WERI-Rb-1 (cell line): Measurements from ENCODE around the gene MGLL.
A peak's percentile ranks its signal among the peaks of the same experiment; 100 is the strongest.

Source experiments
- DNase-seq: peaks from one replicate; pipeline ENCODE4 v3.0.0-alpha.2; 2020
- H3K27ac ChIP-seq: fragments of 250-450 bp; sonication (Bioruptor Pico); 2 replicates; pipeline ENCODE4 v1.5.1; 2020; ENCODE audit warnings: mild to moderate bottlenecking, moderate library complexity
- H3K27me3 ChIP-seq: fragments of 250-450 bp; sonication (Bioruptor Pico); 2 replicates; pipeline ENCODE4 v1.5.1; 2021; ENCODE audit warnings: mild to moderate bottlenecking, low read depth, moderate library complexity; ENCODE audit not compliant: insufficient read depth, severe bottlenecking
- H3K36me3 ChIP-seq: fragments of 250-450 bp; sonication (Bioruptor Pico); 2 replicates; pipeline ENCODE4 v1.5.1; 2020; ENCODE audit warnings: mild to moderate bottlenecking, moderate library complexity
- H3K4me3 ChIP-seq: 2 replicates; pipeline ENCODE4 v1.5.1; 2011; ENCODE audit warnings: low read depth, mild to moderate bottlenecking, control low read depth, low read length
- H3K9me3 ChIP-seq: fragments of 250-450 bp; sonication (Bioruptor Pico); 2 replicates; pipeline ENCODE4 v1.5.1; 2021; ENCODE audit warnings: mild to moderate bottlenecking, moderate library complexity; ENCODE audit not compliant: severe bottlenecking
- TF ChIP-seq, protein P1 (sequence below): IDR thresholded peaks from 2 replicates; pipeline ENCODE4 v1.5.1; 2011; ENCODE audit warnings: low read depth, mild to moderate bottlenecking, control low read depth, inconsistent platforms, low read length

MGLL gene

DNA sequence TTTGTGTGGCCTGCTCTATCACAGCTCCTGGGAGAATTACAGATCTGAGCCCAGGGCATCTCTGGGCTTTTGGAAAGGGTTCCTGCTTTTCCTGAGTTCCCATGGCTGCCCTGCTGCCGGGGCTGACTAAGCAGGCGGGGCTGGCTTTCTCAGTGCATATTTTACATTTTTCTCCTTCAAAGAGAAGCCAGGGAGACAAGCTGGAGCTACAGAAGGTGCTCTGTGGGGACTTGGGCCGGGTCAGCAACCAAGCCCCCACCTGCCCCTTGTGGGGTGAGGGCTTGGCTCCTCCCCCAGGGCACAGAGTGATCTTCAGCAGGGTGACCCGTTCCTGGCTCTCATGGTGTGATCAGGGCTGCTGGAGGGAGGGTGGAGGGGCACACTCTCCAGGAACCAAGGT is 132.2 kb downstream of the MGLL start:
- TF ChIP-seq, protein P1, sequence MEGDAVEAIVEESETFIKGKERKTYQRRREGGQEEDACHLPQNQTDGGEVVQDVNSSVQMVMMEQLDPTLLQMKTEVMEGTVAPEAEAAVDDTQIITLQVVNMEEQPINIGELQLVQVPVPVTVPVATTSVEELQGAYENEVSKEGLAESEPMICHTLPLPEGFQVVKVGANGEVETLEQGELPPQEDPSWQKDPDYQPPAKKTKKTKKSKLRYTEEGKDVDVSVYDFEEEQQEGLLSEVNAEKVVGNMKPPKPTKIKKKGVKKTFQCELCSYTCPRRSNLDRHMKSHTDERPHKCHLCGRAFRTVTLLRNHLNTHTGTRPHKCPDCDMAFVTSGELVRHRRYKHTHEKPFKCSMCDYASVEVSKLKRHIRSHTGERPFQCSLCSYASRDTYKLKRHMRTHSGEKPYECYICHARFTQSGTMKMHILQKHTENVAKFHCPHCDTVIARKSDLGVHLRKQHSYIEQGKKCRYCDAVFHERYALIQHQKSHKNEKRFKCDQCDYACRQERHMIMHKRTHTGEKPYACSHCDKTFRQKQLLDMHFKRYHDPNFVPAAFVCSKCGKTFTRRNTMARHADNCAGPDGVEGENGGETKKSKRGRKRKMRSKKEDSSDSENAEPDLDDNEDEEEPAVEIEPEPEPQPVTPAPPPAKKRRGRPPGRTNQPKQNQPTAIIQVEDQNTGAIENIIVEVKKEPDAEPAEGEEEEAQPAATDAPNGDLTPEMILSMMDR, result no peak
- Histone ChIP-seq H3K27ac (0 out of 2 replicates have a peak overlapping the region, but pooled peaks have one; percentile 2), H3K36me3 (no peaks in the 10 kb centered on the region), H3K4me3 (no peak overlapping the region), H3K27me3 (no peaks in the 10 kb centered on the region), H3K9me3 (no peaks in the 10 kb centered on the region)
- DNase-seq, result no peak

DNA sequence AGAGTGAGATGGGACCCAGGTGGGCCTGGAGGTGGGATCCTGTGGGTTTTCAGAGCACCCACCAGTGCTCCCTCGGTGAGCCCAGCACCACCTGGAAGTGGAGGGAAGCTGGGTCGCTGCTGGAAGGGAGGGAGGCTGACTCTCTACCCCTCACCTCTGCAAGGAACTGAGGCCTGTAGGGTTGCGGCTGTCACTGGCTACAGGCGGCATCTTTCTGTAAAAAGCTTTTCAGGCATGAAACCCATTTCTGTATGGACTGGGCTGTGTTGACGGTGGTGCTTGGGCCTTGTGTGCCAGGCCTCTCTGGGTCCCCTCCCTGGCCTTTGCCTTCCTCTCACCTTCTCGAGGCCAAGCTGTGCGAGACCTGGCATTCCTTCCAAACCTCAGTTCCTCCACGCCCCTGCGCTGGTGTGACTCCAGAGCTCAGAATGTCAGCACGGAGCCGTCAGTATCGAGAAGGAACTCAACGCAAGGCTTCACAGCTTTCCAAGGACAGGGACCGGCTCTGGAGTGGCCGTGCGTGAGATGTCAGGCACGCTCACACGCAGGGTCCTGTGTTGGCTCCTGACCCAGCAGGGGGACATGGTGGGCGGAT is 133.0 kb downstream of the MGLL start:
- Histone ChIP-seq H3K36me3 (no peaks in the 10 kb centered on the region), H3K27ac (peak overlapping the region; percentile 30; the same call in 1 of the 2 replicates), H3K4me3 (no peak overlapping the region), H3K27me3 (no peaks in the 10 kb centered on the region), H3K9me3 (no peaks in the 10 kb centered on the region)
- no peak for DNase-seq
- TF ChIP-seq, protein P1, result no peak

DNA sequence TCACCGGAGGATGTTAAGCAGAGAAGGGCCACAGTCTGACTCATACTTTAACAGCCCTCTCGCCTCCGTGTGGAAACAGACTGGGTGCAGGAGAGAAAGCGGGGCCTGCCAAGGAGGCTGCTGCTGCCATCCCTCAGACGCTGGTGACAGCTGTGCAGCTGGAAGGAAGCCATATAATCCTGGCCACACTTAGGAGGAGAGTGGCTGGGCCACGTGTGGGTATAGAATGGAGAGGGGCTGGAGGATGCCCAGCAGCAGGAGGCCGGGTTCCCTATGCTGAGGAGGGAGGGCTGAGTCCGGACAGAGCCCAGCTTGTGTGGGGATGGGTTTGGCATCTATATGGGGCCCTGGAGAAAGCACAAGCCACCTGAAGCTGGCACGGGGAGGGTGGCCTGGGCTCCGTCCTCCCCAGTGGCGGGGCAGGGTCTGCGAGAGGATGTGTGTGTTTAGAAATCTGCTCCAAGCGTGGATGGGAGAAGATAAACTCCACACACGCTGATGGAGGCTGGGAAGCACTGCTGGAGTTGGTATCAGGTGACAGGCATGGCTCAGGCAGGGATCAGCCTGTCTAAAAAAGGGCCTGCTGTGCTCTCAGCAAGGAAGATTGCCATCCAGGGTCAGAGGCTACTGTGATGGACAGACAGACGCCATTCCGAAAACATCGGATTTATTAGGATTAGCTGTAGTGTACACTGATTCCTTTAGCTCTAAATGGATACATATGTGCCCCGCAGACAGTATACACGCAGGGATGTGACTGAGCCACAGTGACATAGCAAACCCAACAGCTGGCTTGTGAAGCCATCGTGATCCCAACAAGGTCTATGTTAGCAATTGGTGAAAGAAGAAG is 133.7 kb downstream of the MGLL start:
- peak overlapping the region; percentile 30 for H3K27ac ChIP-seq
- TF ChIP-seq, protein P1, result no peak
- no peaks in the 10 kb centered on the region for H3K27me3 ChIP-seq
- no peaks in the 10 kb centered on the region for H3K9me3 ChIP-seq
- H3K36me3 ChIP-seq, result no peaks in the 10 kb centered on the region
- no peak overlapping the region for H3K4me3 ChIP-seq
- peak; percentile 60 for DNase-seq

DNA sequence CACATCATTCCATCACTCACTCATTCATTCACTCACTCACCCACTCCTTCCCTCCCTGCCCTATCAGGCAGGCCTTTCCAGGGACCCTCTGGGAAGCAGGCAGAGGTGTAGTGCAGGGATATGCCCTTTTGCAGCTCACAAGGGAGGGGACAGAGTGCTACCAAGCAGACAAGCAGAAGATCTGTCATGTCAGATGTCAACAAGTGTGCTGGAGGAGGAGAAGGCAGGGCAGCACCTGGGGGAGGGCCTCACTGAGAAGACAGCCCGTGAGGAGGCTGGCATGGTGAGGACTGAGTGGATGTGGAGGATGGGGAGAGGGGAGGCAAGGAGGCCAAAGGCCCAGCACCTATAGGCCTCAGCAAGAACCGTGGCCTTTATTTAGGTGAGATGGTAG is 134.3 kb downstream of the MGLL start:
- peak; percentile 2 for DNase-seq
- no peaks in the 10 kb centered on the region for H3K27me3 ChIP-seq

DNA sequence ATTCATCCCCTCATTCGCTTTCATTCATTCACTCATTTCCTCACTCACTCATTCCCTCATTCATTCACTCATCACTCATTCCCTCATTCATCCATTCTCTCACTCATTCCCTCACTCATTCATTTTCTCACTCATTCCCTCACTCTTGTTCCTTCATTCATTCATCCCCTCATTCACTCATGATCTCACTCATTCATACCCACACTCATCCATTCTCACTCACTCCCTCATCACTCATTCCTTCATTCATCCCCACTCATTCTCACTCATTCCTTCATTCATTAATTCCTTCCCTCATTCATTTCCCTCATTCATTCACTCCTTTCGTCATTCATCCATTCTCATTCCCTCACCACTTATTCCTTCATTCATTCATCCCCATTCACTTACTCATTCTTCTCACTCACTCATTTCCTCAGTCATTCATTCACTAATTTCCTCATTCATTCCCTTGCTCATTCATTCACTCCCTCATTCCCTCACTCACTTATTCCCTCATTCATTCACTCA is 135.0 kb downstream of the MGLL start:
- no peak overlapping the region for H3K27ac ChIP-seq
- no peaks in the 10 kb centered on the region for H3K36me3 ChIP-seq
- no peak for DNase-seq
- H3K4me3 ChIP-seq, result no peak overlapping the region
- no peaks in the 10 kb centered on the region for H3K27me3 ChIP-seq
- TF ChIP-seq, protein P1, result no peak
- H3K9me3 ChIP-seq, result no peaks in the 10 kb centered on the region

More for the DNA sequence above, 134.3 kb downstream of the MGLL start:
- H3K27ac ChIP-seq, result no peak overlapping the region
- H3K4me3 ChIP-seq, result no peak overlapping the region
- TF ChIP-seq, protein P1, result no peak
- no peaks in the 10 kb centered on the region for H3K9me3 ChIP-seq
- H3K36me3 ChIP-seq, result no peaks in the 10 kb centered on the region
